ENCODE results near the gene GGACT.
A peak's percentile ranks its signal among the peaks of the same experiment; 100 is the strongest.
"Not testable (repeated sequence)": the region's sequence is repeated elsewhere in the genome, so short reads cannot be mapped to it uniquely, and the experiment has no call there.

Gene GGACT

GRCh38 chr13:100588331-100589177 is at the start of gene GGACT:
Gene GGACT (minus strand): TSS chr13:100588789. CDS start chr13:100532591, 56,198 bp downstream.
- DNase-seq (ENCODE audit: low read depth in 3 of 3) = peak; percentile 60 to 82 (median 77)

- no peak for DNase-seq (ENCODE audit: low read depth in 3 of 3)
Measured at GRCh38 chr13:100637796-100638195, 49.2 kb upstream of the GGACT start.

- DNase-seq (ENCODE audit: low read depth in 3 of 3) = no peak
Measured at GRCh38 chr13:100637380-100637779, 48.8 kb upstream of the GGACT start.

GRCh38 chr13:100636441-100636840 is 47.9 kb upstream of the GGACT start:
- DNase-seq (ENCODE audit: low read depth in 3 of 3) = no peak

GRCh38 chr13:100636004-100636403 is 47.4 kb upstream of the GGACT start:
- DNase-seq (ENCODE audit: low read depth in 3 of 3) = no peak

GRCh38 chr13:100634696-100635095 is 46.1 kb upstream of the GGACT start:
- DNase-seq (ENCODE audit: low read depth in 3 of 3) = no peak

- DNase-seq (ENCODE audit: low read depth in 3 of 3) = no peak
Measured at GRCh38 chr13:100633461-100633860, 44.9 kb upstream of the GGACT start.

GRCh38 chr13:100630555-100630954 is 42.0 kb upstream of the GGACT start:
- no peak for DNase-seq (ENCODE audit: low read depth in 3 of 3)

- no peak for DNase-seq (ENCODE audit: low read depth in 3 of 3)
Measured at GRCh38 chr13:100627120-100627519, 38.5 kb upstream of the GGACT start.

- DNase-seq (ENCODE audit: low read depth in 3 of 3) = no peak
Measured at GRCh38 chr13:100625447-100625846, 36.9 kb upstream of the GGACT start.

GRCh38 chr13:100620792-100621191 is 32.2 kb upstream of the GGACT start:
- DNase-seq (ENCODE audit: low read depth in 3 of 3) = no peak

- no peak for DNase-seq (ENCODE audit: low read depth in 3 of 3)
Measured at GRCh38 chr13:100619940-100620339, 31.4 kb upstream of the GGACT start.

GRCh38 chr13:100618897-100619296 is 30.3 kb upstream of the GGACT start:
- not testable (repeated sequence) for DNase-seq (ENCODE audit: low read depth in 3 of 3)

GRCh38 chr13:100613031-100613430 is 24.4 kb upstream of the GGACT start:
- no peak for DNase-seq (ENCODE audit: low read depth in 3 of 3)

- DNase-seq (ENCODE audit: low read depth in 3 of 3) = no peak
Measured at GRCh38 chr13:100611678-100612492, 23.3 kb upstream of the GGACT start.

- DNase-seq (ENCODE audit: low read depth in 3 of 3) = no peak
Measured at GRCh38 chr13:100610391-100611347, 22.1 kb upstream of the GGACT start.

GRCh38 chr13:100608906-100609305 is 20.3 kb upstream of the GGACT start:
- no peak for DNase-seq (ENCODE audit: low read depth in 3 of 3)

- DNase-seq (ENCODE audit: low read depth in 3 of 3) = no peak
Measured at GRCh38 chr13:100608489-100608888, 19.9 kb upstream of the GGACT start.

GRCh38 chr13:100604918-100605710 is 16.5 kb upstream of the GGACT start:
- DNase-seq (ENCODE audit: low read depth in 3 of 3) = no peak

- DNase-seq (ENCODE audit: low read depth in 3 of 3) = no peak
Measured at GRCh38 chr13:100602493-100603111, 14.0 kb upstream of the GGACT start.
